Loucy (cell line): ENCODE results near the gene DTNB.

Experiments used
- H2AFZ ChIP-seq: fragments of 200-600 bp; sonication (generic); 2 replicates; pipeline ENCODE4 v1.6.0; 2016; ENCODE audit warnings: antibody characterized with exemption, mild to moderate bottlenecking, low read length, moderate library complexity
- H3F3A ChIP-seq: fragments of 200-600 bp; 2 replicates; pipeline ENCODE4 v1.6.0; 2016; ENCODE audit warnings: antibody characterized with exemption, low read depth, mild to moderate bottlenecking
- H3K27me3 ChIP-seq: fragments of 200-600 bp; sonication (generic); 2 replicates; pipeline ENCODE4 v1.6.1; 2014; ENCODE audit warnings: low read length, mild to moderate bottlenecking; ENCODE audit not compliant: insufficient read depth, poor library complexity, severe bottlenecking
- H3K36me3 ChIP-seq: fragments of 200-600 bp; sonication (generic); 2 replicates; pipeline ENCODE4 v1.6.1; 2016; ENCODE audit warnings: low read length; ENCODE audit not compliant: insufficient read depth
- H3K4me1 ChIP-seq: fragments of 200-600 bp; sonication (generic); 2 replicates; pipeline ENCODE4 v1.5.1; 2014; ENCODE audit warnings: low read length, mild to moderate bottlenecking; ENCODE audit not compliant: insufficient read depth, poor library complexity, severe bottlenecking
- H3K4me2 ChIP-seq: fragments of 200-600 bp; sonication (generic); 2 replicates; pipeline ENCODE4 v1.6.0; 2014; ENCODE audit warnings: antibody characterized with exemption, low read length, low read depth, mild to moderate bottlenecking; ENCODE audit not compliant: poor library complexity, severe bottlenecking
- H3K4me3 ChIP-seq: fragments of 200-600 bp; sonication (generic); 2 replicates; pipeline ENCODE4 v1.5.1; 2014; ENCODE audit warnings: low read length, mild to moderate bottlenecking, mixed read lengths; ENCODE audit not compliant: poor library complexity, severe bottlenecking
- H3K79me2 ChIP-seq: fragments of 200-600 bp; sonication (generic); 2 replicates; pipeline ENCODE4 v1.6.1; 2014; ENCODE audit warnings: low read length; ENCODE audit not compliant: insufficient read depth
- H3K9ac ChIP-seq: fragments of 200-600 bp; sonication (generic); 2 replicates; pipeline ENCODE4 v1.6.0; 2014; ENCODE audit warnings: mild to moderate bottlenecking, low read depth, low read length, moderate library complexity; ENCODE audit not compliant: poor library complexity, severe bottlenecking
- H3K9me2 ChIP-seq: fragments of 200-600 bp; sonication (generic); replicated peaks from 2 replicates; pipeline ENCODE4 v1.6.1; 2016; ENCODE audit warnings: low read depth, low read length, mixed read lengths
- H3K9me3 ChIP-seq: fragments of 200-600 bp; sonication (generic); 2 replicates; pipeline ENCODE4 v1.6.1; 2014; ENCODE audit warnings: mild to moderate bottlenecking, antibody characterized with exemption, low read length, low read depth; ENCODE audit not compliant: insufficient read depth
- H4K20me1 ChIP-seq: fragments of 200-600 bp; sonication (generic); 2 replicates; pipeline ENCODE4 v1.6.0; 2014; ENCODE audit warnings: antibody characterized with exemption, low read length, mild to moderate bottlenecking; ENCODE audit not compliant: insufficient read depth, poor library complexity, severe bottlenecking
- EZH2phosphoT487 ChIP-seq: fragments of 200-600 bp; IDR thresholded peaks from 2 replicates; pipeline ENCODE4 v1.6.1; 2018; ENCODE audit warnings: antibody characterized with exemption, mild to moderate bottlenecking, moderate library complexity, borderline replicate concordance
- TF ChIP-seq, protein P1 (sequence below): fragments of 200-600 bp; sonication (generic); conservative IDR thresholded peaks from 2 replicates; pipeline ENCODE4 v1.5.1; 2014; ENCODE audit warnings: mild to moderate bottlenecking, antibody characterized with exemption, low read length

Gene DTNB

DNA sequence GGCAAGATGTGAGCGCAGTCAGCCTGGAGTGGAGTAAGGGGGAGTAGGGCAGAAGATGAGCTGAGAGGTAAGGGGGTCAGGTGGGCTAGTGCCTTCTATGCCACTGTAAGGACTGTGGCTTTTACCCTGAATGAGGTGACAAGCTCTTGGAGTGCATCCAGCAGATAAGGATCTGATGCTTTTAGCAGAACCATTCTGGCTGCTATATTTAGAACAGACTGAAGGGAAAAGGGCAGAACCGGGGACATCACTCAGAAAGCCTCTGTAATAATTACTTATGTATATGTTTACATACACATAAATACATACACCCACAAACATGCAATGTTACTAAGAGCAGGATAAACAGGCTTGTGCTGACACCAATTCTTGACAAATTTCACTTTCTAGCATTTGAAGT is 124.8 kb downstream of the DTNB start:
- no peak overlapping the region for H2AFZ ChIP-seq
- TF ChIP-seq, protein P1, sequence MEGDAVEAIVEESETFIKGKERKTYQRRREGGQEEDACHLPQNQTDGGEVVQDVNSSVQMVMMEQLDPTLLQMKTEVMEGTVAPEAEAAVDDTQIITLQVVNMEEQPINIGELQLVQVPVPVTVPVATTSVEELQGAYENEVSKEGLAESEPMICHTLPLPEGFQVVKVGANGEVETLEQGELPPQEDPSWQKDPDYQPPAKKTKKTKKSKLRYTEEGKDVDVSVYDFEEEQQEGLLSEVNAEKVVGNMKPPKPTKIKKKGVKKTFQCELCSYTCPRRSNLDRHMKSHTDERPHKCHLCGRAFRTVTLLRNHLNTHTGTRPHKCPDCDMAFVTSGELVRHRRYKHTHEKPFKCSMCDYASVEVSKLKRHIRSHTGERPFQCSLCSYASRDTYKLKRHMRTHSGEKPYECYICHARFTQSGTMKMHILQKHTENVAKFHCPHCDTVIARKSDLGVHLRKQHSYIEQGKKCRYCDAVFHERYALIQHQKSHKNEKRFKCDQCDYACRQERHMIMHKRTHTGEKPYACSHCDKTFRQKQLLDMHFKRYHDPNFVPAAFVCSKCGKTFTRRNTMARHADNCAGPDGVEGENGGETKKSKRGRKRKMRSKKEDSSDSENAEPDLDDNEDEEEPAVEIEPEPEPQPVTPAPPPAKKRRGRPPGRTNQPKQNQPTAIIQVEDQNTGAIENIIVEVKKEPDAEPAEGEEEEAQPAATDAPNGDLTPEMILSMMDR, result no peak
- no peak for TF ChIP-seq EZH2phosphoT487
- H3K9ac ChIP-seq, result no peak overlapping the region
- H3K9me2 ChIP-seq, result no peaks in the 10 kb centered on the region
- peaks cover 12% of the 10 kb centered on the region for H3K4me1 ChIP-seq
- no peaks in the 10 kb centered on the region for H3K9me3 ChIP-seq
- H3K4me3 ChIP-seq, result no peak overlapping the region
- H3K27me3 ChIP-seq, result no peaks in the 10 kb centered on the region
- no peaks in the 10 kb centered on the region for H3K36me3 ChIP-seq
- H3F3A ChIP-seq, result 0 out of 2 replicates have a peak, but pooled peaks cover 4% of the 10 kb centered on the region
- H4K20me1 ChIP-seq, result no peaks in the 10 kb centered on the region
- H3K4me2 ChIP-seq, result peak overlapping the region; percentile 18
- no peaks in the 10 kb centered on the region for H3K79me2 ChIP-seq

DNA sequence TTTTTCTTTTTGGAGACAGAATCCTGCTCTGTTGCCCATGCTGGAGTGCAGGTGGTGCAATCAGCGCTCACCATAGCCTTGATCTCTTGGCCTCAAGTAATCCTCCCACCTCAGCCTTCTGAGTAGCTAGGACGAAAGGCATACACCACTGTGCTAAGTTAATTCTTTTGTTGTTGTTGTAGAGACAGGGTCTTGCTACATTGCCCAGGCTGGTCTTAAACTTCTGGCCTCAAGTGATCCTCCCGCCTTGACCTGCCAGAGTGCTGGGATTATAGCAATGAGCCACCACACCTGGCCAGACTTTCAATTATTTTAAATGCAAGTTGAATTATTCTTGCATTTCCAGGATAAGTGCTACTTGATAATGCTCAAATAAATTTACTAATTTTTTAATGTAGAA is 126.5 kb downstream of the DTNB start:
- no peaks in the 10 kb centered on the region for H3K36me3 ChIP-seq
- no peak for TF ChIP-seq EZH2phosphoT487
- TF ChIP-seq, protein P1, result no peak
- no peaks in the 10 kb centered on the region for H4K20me1 ChIP-seq
- no peak overlapping the region for H3K9ac ChIP-seq
- H3K9me2 ChIP-seq, result no peaks in the 10 kb centered on the region
- H3K4me1 ChIP-seq, result peaks cover 9% of the 10 kb centered on the region
- 0 out of 2 replicates have a peak, but pooled peaks cover 4% of the 10 kb centered on the region for H3F3A ChIP-seq
- H3K4me2 ChIP-seq, result no peak overlapping the region
- no peak overlapping the region for H3K4me3 ChIP-seq
- H3K27me3 ChIP-seq, result no peaks in the 10 kb centered on the region
- H3K9me3 ChIP-seq, result no peaks in the 10 kb centered on the region
- no peak overlapping the region for H2AFZ ChIP-seq
- H3K79me2 ChIP-seq, result no peaks in the 10 kb centered on the region

DNA sequence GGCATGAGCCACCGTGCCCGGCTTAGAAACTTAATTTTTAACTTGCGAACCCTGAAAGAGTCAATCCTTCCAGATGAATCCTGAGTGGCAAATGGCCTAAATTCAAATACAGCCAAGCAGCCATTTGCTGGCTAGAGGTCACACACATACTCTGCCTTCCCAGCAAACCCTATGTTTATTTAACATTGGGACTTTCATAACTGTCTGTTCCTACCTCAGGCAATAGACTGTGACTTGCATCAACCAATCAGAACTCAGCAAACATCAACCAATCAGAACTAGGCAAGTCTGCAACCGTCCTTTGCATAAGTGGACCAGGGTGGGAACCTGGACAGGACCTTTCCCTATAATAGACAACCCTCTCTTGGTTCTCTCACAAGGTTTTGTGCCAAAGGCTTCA is 127.5 kb downstream of the DTNB start:
- TF ChIP-seq, protein P1, result no peak
- TF ChIP-seq EZH2phosphoT487, result no peak

More for the DNA sequence above, 127.5 kb downstream of the DTNB start:
- H3F3A ChIP-seq, result no peaks in the 10 kb centered on the region
- H3K79me2 ChIP-seq, result no peaks in the 10 kb centered on the region
- H3K4me1 ChIP-seq, result peaks cover 9% of the 10 kb centered on the region
- no peak overlapping the region for H2AFZ ChIP-seq
- H4K20me1 ChIP-seq, result no peaks in the 10 kb centered on the region
- no peaks in the 10 kb centered on the region for H3K27me3 ChIP-seq
- H3K9me3 ChIP-seq, result no peaks in the 10 kb centered on the region
- H3K4me3 ChIP-seq, result no peak overlapping the region
- H3K9ac ChIP-seq, result no peak overlapping the region
- no peaks in the 10 kb centered on the region for H3K9me2 ChIP-seq
- H3K36me3 ChIP-seq, result no peaks in the 10 kb centered on the region
- no peak overlapping the region for H3K4me2 ChIP-seq
